MCF 10A (cell line): ENCODE measurements around the gene PHACTR1. TPM values are rescaled to one million over a fixed set of nuclear protein-coding genes. Genes with fewer than 3 reads are reported as not detected.

Source experiments
- BruUV-seq: library from RNA; stranded (reverse); fragments of 400-500 nt; replicated peaks from 2 replicates; lab custom pipeline; 2021; lab: Mats Ljungman, UMichigan
- CTCF ChIA-PET: fragments of 300-600 bp; sonication (Branson Sonifier 250); formaldehyde crosslinking; extraction: SDS; loops from one replicate; lab custom pipeline; 2021; ENCODE audit warnings: antibody characterized with exemption, inconsistent platforms; lab: Yijun Ruan, JAX
- POLR2A ChIA-PET: fragments of 300-600, 350-650 bp; sonication (Branson Sonifier 250); formaldehyde crosslinking; extraction: SDS; loops from one replicate; lab custom pipeline; 2020; ENCODE audit warnings: antibody characterized with exemption, inconsistent platforms; lab: Yijun Ruan, JAX
- DNase-seq: peaks from one replicate; pipeline ENCODE4 v3.0.0-alpha.2; 2018; ENCODE audit not compliant: unreplicated experiment
- H3K27ac Mint-ChIP-seq: one replicate; pipeline ENCODE4 v1.8.0; 2022; ENCODE audit warnings: mild to moderate bottlenecking, low read depth, mixed read lengths; ENCODE audit not compliant: unreplicated experiment
- H3K27me3 Mint-ChIP-seq: one replicate; pipeline ENCODE4 v1.8.0; 2022; ENCODE audit warnings: mixed read lengths; ENCODE audit not compliant: insufficient read depth, unreplicated experiment
- H3K36me3 Mint-ChIP-seq: one replicate; pipeline ENCODE4 v1.8.0; 2022; ENCODE audit warnings: mild to moderate bottlenecking, moderate library complexity, mixed read lengths; ENCODE audit not compliant: insufficient read depth, unreplicated experiment
- H3K4me1 Mint-ChIP-seq: one replicate; pipeline ENCODE4 v1.8.0; 2022; ENCODE audit warnings: mixed read lengths; ENCODE audit not compliant: insufficient read depth, unreplicated experiment
- H3K4me3 Mint-ChIP-seq: one replicate; pipeline ENCODE4 v1.8.0; 2022; ENCODE audit warnings: mild to moderate bottlenecking, moderate library complexity, mixed read lengths; ENCODE audit not compliant: unreplicated experiment
- H3K9me3 Mint-ChIP-seq: one replicate; pipeline ENCODE4 v1.8.0; 2022; ENCODE audit warnings: mixed read lengths; ENCODE audit not compliant: unreplicated experiment
- CTCF ChIP-seq: fragments of 200-600 bp; IDR thresholded peaks from one replicate; pipeline ENCODE4 v1.8.0; 2022; ENCODE audit warnings: antibody characterized with exemption, mild to moderate bottlenecking; ENCODE audit not compliant: unreplicated experiment
- intact Hi-C: fragments of 100-400 bp; cut with micrococcal nuclease; formaldehyde crosslinking; loops from 2 replicates; pipeline ENCODE4 v1.14.1; 2022
- total RNA-seq: library from RNA; stranded (reverse); gene quantifications from 2 replicates; pipeline ENCODE4 v1.2.3, GENCODE V29; 2022

Gene PHACTR1
- total RNA-seq, 1 experiment from 2014 or later, result not detected

GRCh38 chr6:13009461-13009860, 292.9 kb downstream of the PHACTR1 start:
- no TSS peak for BruUV-seq
- no peaks in the 10 kb centered on the region for H3K36me3 Mint-ChIP-seq

DNA sequence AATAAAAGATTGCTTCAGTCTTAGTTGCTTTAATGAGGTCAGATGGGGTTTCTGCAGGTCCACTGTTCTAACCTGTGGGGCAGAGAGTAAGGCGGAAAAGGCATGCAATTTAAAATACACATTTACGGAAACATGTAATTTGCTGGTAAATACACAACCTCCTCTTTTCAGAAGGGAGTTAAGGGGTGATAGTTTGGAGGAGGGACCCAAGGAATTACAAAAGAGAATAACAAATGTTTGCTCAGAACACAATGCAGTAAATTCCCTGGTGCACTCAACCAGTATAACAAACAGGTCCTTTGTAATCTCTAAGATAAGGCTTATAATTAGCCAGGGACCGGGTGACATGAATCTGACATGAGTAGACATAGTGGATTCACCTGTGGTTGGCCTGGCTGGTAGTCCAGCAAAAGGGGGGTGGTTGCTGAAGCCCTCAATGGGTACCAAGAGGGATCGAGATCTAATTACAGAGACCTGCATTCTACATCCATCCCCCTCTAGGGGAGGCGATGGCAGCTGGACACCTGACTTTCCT, 295.1 kb downstream of the PHACTR1 start:
- TF ChIP-seq CTCF, result no peak
- H3K4me3 Mint-ChIP-seq, result no peak overlapping the region
- no peak for DNase-seq
- no peaks in the 10 kb centered on the region for H3K4me1 Mint-ChIP-seq
- POLR2A ChIA-PET, result no interaction called here
- intact Hi-C loops, result no loop called here
- CTCF ChIA-PET, result interaction anchor here (1.2 kb wide), 1 partner anchor 100 kb away, joined by 5 read pairs; no protein-coding TSS in a partner anchor
- H3K27me3 Mint-ChIP-seq, result peaks cover 90% of the 10 kb centered on the region
- H3K9me3 Mint-ChIP-seq, result no peaks in the 10 kb centered on the region
- H3K27ac Mint-ChIP-seq, result no peak overlapping the region
- no TSS peak for BruUV-seq
- H3K36me3 Mint-ChIP-seq, result no peaks in the 10 kb centered on the region

More at GRCh38 chr6:13009461-13009860, 292.9 kb downstream of the PHACTR1 start:
- Mint-ChIP-seq H3K9me3 (no peaks in the 10 kb centered on the region), H3K4me3 (no peak overlapping the region), H3K27ac (no peak overlapping the region), H3K27me3 (peaks cover 95% of the 10 kb centered on the region), H3K4me1 (no peaks in the 10 kb centered on the region)
- ChIA-PET CTCF (interaction anchor here (0.6 to 0.7 kb wide), 3 partner anchors 97 to 828 kb away, joined by 3 read pairs; no protein-coding TSS in a partner anchor), POLR2A (no interaction called here)
- intact Hi-C loops, result no loop called here
- DNase-seq, result no peak
- TF ChIP-seq CTCF, result no peak

GRCh38 chr6:13012296-13012695, 295.7 kb downstream of the PHACTR1 start:
- Mint-ChIP-seq H3K9me3 (no peaks in the 10 kb centered on the region), H3K4me3 (no peak overlapping the region), H3K4me1 (no peaks in the 10 kb centered on the region), H3K27ac (no peak overlapping the region), H3K27me3 (peaks cover 84% of the 10 kb centered on the region), H3K36me3 (no peaks in the 10 kb centered on the region)
- POLR2A ChIA-PET, result no interaction called here
- intact Hi-C loops, result no loop called here
- peak; percentile 46 for DNase-seq
- CTCF ChIA-PET, result interaction anchor here (0.6 to 1.2 kb wide), 2 partner anchors 101 to 325 kb away, joined by 3 to 5 read pairs; no protein-coding TSS in a partner anchor
- no peak for TF ChIP-seq CTCF
- BruUV-seq, result no TSS peak

DNA sequence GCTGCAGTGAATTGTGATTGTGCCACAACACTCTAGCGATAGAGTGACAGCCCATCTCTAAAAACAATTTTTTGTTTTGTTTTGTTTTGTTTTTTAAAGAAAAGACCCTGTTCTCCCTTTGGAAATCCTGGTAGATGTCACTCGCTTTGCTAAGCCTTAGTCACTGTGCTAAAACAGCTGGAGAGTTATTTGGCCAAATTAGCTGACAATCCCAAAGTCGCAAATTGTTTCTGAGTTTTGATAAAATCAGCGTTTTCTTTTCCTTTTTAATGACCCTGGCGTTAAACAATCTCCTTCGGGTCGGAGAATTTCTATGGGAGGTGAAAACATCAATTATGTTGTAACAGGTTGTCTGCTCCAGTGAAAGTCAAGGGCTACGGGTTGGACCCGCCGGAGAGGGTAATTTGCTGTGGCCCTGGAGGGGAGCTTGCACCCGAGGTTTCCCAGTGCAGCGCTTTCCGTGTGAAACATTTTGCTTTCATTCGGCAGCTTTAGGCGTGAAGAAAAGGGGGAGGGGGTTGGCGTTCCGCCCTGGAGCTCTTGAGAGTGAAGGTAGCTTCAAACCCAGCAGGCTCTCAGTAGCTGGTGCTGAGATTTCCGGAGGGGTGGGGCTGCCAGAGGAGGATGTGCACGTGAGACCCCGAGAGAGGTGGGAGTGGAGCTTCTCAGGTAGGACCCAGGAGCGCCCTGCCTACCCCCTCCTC, 296.6 kb downstream of the PHACTR1 start:
- Mint-ChIP-seq H3K4me3 (no peak overlapping the region), H3K27me3 (peaks cover 76% of the 10 kb centered on the region), H3K36me3 (no peaks in the 10 kb centered on the region), H3K9me3 (no peaks in the 10 kb centered on the region), H3K27ac (no peak overlapping the region), H3K4me1 (no peaks in the 10 kb centered on the region)
- no TSS peak for BruUV-seq
- intact Hi-C loops, result no loop called here
- DNase-seq, result no peak
- ChIA-PET POLR2A (no interaction called here), CTCF (interaction anchor here (0.6 to 1.2 kb wide), 3 partner anchors 100 to 325 kb away, joined by 3 to 5 read pairs (median 4); no protein-coding TSS in a partner anchor)
- TF ChIP-seq CTCF, result no peak
